PC-3 (cell line): ENCODE measurements around the gene GRK6.

Experiments used
- EZH2 ChIP-seq: fragments of 300-600 bp; sonication (generic); IDR thresholded peaks from one replicate; pipeline ENCODE4 v1.6.1; 2017; ENCODE audit warnings: antibody characterized with exemption, mild to moderate bottlenecking, low read length; ENCODE audit not compliant: unreplicated experiment
- TF ChIP-seq, protein P1 (sequence below): fragments of 300-600 bp; sonication (generic); conservative IDR thresholded peaks from 2 replicates; pipeline ENCODE4 v1.5.1; 2017; ENCODE audit warnings: antibody characterized with exemption, low read depth, mild to moderate bottlenecking, low read length

DNA sequence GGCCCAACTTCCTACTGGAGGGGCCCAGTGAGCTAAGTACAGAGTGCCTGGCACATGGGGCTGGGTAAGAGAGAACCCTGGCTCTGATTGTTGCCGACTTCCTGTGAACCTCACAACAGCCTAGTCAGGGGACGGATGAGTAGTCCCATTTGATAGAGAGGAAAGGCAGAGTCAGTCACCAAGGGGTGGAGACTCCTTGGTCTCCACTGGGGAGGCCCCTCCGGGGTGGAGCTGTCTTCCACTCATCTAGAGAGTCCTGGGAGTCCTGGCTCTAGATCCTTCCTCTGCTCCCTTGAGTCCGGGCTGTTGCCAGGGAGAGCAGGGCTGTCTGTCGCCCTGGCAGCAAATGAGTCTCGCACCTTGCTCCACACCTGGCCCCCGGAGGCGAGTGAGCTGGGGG lies 8.0 kb downstream of the GRK6 start:
- TF ChIP-seq, protein P1, sequence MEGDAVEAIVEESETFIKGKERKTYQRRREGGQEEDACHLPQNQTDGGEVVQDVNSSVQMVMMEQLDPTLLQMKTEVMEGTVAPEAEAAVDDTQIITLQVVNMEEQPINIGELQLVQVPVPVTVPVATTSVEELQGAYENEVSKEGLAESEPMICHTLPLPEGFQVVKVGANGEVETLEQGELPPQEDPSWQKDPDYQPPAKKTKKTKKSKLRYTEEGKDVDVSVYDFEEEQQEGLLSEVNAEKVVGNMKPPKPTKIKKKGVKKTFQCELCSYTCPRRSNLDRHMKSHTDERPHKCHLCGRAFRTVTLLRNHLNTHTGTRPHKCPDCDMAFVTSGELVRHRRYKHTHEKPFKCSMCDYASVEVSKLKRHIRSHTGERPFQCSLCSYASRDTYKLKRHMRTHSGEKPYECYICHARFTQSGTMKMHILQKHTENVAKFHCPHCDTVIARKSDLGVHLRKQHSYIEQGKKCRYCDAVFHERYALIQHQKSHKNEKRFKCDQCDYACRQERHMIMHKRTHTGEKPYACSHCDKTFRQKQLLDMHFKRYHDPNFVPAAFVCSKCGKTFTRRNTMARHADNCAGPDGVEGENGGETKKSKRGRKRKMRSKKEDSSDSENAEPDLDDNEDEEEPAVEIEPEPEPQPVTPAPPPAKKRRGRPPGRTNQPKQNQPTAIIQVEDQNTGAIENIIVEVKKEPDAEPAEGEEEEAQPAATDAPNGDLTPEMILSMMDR = no peak
- TF ChIP-seq EZH2 = no peak
